ENCODE measurements around the gene PTGES3.
"Not testable (repeated sequence)": the region's sequence is repeated elsewhere in the genome, so short reads cannot be mapped to it uniquely, and the experiment has no call there.

The PTGES3 gene

GRCh38 chr12:56677680-56678079, 10.4 kb downstream of the PTGES3 start:
- Histone ChIP-seq H3K27ac (ENCODE audit: low read length) (no peak overlapping the region), H3K4me3 (ENCODE audit: low read depth in 1 of 2, low read length in 2 of 2) (no peak overlapping the region), H3K4me1 (ENCODE audit: control insufficient read depth in 1 of 2, insufficient read depth in 2 of 2, low read length in 2 of 2) (peaks cover 0 to 38% of the 10 kb centered on the region in 2 donors), H3K9me3 (ENCODE audit: control insufficient read depth in 1 of 2, low read length in 2 of 2) (no peaks in the 10 kb centered on the region), H3K36me3 (ENCODE audit: control insufficient read depth in 1 of 2, insufficient read depth in 2 of 2, low read length in 2 of 2) (no peaks in the 10 kb centered on the region), H3K27me3 (ENCODE audit: low read depth, low read length) (no peaks in the 10 kb centered on the region)

- no peaks in the 10 kb centered on the region for H3K36me3 ChIP-seq (ENCODE audit: control insufficient read depth in 1 of 2, insufficient read depth in 2 of 2, low read length in 2 of 2)
- no peak overlapping the region for H3K27ac ChIP-seq (ENCODE audit: low read length)
- peaks cover 0 to 38% of the 10 kb centered on the region in 2 donors for H3K4me1 ChIP-seq (ENCODE audit: control insufficient read depth in 1 of 2, insufficient read depth in 2 of 2, low read length in 2 of 2)
- H3K27me3 ChIP-seq (ENCODE audit: low read depth, low read length): no peaks in the 10 kb centered on the region
- no peak overlapping the region for H3K4me3 ChIP-seq (ENCODE audit: low read depth in 1 of 2, low read length in 2 of 2)
- H3K9me3 ChIP-seq (ENCODE audit: control insufficient read depth in 1 of 2, low read length in 2 of 2): no peaks in the 10 kb centered on the region
Measured at GRCh38 chr12:56676851-56677580, 11.1 kb downstream of the PTGES3 start.

GRCh38 chr12:56671608-56672007, 16.5 kb downstream of the PTGES3 start:
- Histone ChIP-seq H3K4me1 (ENCODE audit: control insufficient read depth in 1 of 2, insufficient read depth in 2 of 2, low read length in 2 of 2) (peaks cover 0 to 9% of the 10 kb centered on the region in 2 donors), H3K27me3 (ENCODE audit: low read depth, low read length) (no peaks in the 10 kb centered on the region), H3K4me3 (ENCODE audit: low read depth in 1 of 2, low read length in 2 of 2) (no peak overlapping the region), H3K36me3 (ENCODE audit: control insufficient read depth in 1 of 2, insufficient read depth in 2 of 2, low read length in 2 of 2) (peaks cover 30 to 35% of the 10 kb centered on the region in 2 donors), H3K9me3 (ENCODE audit: control insufficient read depth in 1 of 2, low read length in 2 of 2) (no peaks in the 10 kb centered on the region), H3K27ac (ENCODE audit: low read length) (no peak overlapping the region)

DNA sequence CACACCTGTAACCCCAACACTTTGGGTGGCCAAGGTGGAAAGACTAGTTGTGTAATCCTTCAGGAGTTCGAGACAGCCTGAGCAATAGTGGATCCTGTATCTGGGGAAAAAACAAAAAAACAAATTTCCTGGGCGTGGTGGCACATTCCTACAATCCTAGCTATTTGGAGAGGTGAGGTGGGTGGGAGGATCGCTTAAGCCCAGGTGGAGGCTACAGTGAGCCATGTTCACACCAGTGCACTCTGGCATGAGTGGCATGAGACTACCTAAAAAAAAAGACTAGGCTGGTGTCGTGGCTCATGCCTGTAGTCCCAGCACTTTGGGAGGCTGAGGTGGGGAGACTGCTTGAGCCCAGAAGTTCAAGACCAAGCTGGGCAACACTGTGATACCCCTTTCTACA, 17.2 kb downstream of the PTGES3 start:
- Histone ChIP-seq H3K27ac (ENCODE audit: low read length) (no peak overlapping the region), H3K4me3 (ENCODE audit: low read depth in 1 of 2, low read length in 2 of 2) (no peak overlapping the region), H3K27me3 (ENCODE audit: low read depth, low read length) (no peaks in the 10 kb centered on the region), H3K4me1 (ENCODE audit: control insufficient read depth in 1 of 2, insufficient read depth in 2 of 2, low read length in 2 of 2) (peaks cover 0 to 5% of the 10 kb centered on the region in 2 donors), H3K9me3 (ENCODE audit: control insufficient read depth in 1 of 2, low read length in 2 of 2) (no peaks in the 10 kb centered on the region), H3K36me3 (ENCODE audit: control insufficient read depth in 1 of 2, insufficient read depth in 2 of 2, low read length in 2 of 2) (peaks cover 37 to 43% of the 10 kb centered on the region in 2 donors)

- Histone ChIP-seq H3K27ac (ENCODE audit: low read length) (no peak overlapping the region), H3K9me3 (ENCODE audit: control insufficient read depth in 1 of 2, low read length in 2 of 2) (no peaks in the 10 kb centered on the region), H3K36me3 (ENCODE audit: control insufficient read depth in 1 of 2, insufficient read depth in 2 of 2, low read length in 2 of 2) (peaks cover 48 to 52% of the 10 kb centered on the region in 2 donors), H3K27me3 (ENCODE audit: low read depth, low read length) (no peaks in the 10 kb centered on the region), H3K4me1 (ENCODE audit: control insufficient read depth in 1 of 2, insufficient read depth in 2 of 2, low read length in 2 of 2) (peaks cover 0 to 4% of the 10 kb centered on the region in 2 donors), H3K4me3 (ENCODE audit: low read depth in 1 of 2, low read length in 2 of 2) (no peak overlapping the region)
Measured at GRCh38 chr12:56668197-56668457, 20.0 kb downstream of the PTGES3 start.

DNA sequence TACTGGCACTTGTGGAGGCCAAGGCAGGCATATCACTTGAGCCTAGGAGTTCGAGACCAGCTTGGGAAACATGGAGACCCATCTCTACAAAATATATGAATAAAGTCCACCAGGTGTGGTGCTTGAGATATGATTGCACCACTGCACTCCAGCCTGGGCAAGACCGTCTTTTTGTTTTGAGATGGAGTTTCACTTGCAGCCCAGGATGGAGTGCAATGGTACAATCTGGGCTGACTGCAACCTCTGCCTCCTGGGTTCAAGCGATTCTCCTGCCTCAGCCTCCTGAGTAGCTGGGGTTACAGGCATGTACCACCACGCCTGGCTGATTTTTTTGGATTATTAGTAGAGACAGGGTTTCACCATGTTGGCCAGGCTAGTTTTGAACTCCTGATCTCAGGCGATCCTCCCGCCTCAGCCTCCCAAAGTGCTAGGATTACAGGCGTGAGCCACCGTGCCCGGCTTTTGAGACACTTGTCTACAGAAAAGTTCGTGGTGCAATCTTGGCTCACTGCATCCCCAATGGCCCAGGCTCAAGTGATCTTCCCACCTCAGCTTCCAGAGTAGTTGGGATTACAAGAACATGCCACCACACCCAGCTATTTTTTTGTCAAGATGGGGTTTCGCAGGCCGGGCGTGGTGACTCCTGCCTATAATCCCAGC, 26.0 kb downstream of the PTGES3 start:
- H3K27ac ChIP-seq (ENCODE audit: low read length): no peak overlapping the region
- no peaks in the 10 kb centered on the region for H3K4me1 ChIP-seq (ENCODE audit: control insufficient read depth in 1 of 2, insufficient read depth in 2 of 2, low read length in 2 of 2)
- no peak overlapping the region for H3K4me3 ChIP-seq (ENCODE audit: low read depth in 1 of 2, low read length in 2 of 2)
- no peaks in the 10 kb centered on the region for H3K27me3 ChIP-seq (ENCODE audit: low read depth, low read length)
- no peaks in the 10 kb centered on the region for H3K9me3 ChIP-seq (ENCODE audit: control insufficient read depth in 1 of 2, low read length in 2 of 2)
- H3K36me3 ChIP-seq (ENCODE audit: control insufficient read depth in 1 of 2, insufficient read depth in 2 of 2, low read length in 2 of 2): peaks cover 22 to 29% of the 10 kb centered on the region in 2 donors

DNA sequence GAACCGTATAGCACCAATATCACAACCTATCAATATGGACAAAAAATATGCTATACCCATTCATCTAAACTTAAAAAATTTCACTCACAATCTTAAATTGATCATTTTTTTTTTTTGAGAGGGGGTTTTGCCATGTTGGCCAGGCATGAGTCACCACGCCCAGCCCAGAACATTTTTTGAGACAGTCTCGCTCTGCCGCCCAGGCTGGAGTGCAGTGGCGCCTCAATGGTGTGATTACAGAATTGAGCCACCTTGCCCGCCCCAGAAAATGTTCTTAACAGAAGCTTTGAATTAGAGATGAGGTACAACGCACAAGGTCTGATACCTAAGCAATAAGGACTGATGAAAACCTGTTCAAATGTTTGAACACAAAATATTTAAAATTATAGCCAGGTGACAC, 26.5 kb downstream of the PTGES3 start:
- Histone ChIP-seq H3K27ac (ENCODE audit: low read length) (no peak overlapping the region), H3K27me3 (ENCODE audit: low read depth, low read length) (no peaks in the 10 kb centered on the region), H3K4me1 (ENCODE audit: control insufficient read depth in 1 of 2, insufficient read depth in 2 of 2, low read length in 2 of 2) (no peaks in the 10 kb centered on the region), H3K36me3 (ENCODE audit: control insufficient read depth in 1 of 2, insufficient read depth in 2 of 2, low read length in 2 of 2) (peaks cover 22 to 24% of the 10 kb centered on the region in 2 donors), H3K4me3 (ENCODE audit: low read depth in 1 of 2, low read length in 2 of 2) (no peak overlapping the region), H3K9me3 (ENCODE audit: control insufficient read depth in 1 of 2, low read length in 2 of 2) (no peaks in the 10 kb centered on the region)

DNA sequence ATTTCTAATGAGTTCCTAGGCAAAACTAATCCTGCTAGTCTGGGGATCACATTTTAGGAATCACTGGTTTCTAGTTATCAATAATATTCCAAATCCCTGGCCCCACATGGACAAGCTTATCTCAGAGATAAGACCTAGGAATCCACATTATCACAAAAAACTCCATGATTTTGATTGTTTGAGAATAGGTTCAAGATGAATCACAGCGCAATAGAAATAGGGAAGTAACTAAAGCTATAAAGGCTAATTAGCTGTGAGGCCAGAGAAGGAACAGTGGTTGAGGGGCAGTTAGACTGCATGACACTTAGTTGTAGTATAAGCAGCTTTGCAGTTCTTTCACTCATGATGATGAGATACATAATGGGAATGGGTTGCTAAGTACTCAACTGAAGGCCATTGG, 29.2 kb downstream of the PTGES3 start:
- no peak overlapping the region for H3K4me3 ChIP-seq (ENCODE audit: low read depth in 1 of 2, low read length in 2 of 2)
- peaks cover 6 to 8% of the 10 kb centered on the region in 2 donors for H3K36me3 ChIP-seq (ENCODE audit: control insufficient read depth in 1 of 2, insufficient read depth in 2 of 2, low read length in 2 of 2)
- H3K9me3 ChIP-seq (ENCODE audit: control insufficient read depth in 1 of 2, low read length in 2 of 2): no peaks in the 10 kb centered on the region
- no peak overlapping the region for H3K27ac ChIP-seq (ENCODE audit: low read length)
- no peaks in the 10 kb centered on the region for H3K4me1 ChIP-seq (ENCODE audit: control insufficient read depth in 1 of 2, insufficient read depth in 2 of 2, low read length in 2 of 2)
- no peaks in the 10 kb centered on the region for H3K27me3 ChIP-seq (ENCODE audit: low read depth, low read length)

DNA sequence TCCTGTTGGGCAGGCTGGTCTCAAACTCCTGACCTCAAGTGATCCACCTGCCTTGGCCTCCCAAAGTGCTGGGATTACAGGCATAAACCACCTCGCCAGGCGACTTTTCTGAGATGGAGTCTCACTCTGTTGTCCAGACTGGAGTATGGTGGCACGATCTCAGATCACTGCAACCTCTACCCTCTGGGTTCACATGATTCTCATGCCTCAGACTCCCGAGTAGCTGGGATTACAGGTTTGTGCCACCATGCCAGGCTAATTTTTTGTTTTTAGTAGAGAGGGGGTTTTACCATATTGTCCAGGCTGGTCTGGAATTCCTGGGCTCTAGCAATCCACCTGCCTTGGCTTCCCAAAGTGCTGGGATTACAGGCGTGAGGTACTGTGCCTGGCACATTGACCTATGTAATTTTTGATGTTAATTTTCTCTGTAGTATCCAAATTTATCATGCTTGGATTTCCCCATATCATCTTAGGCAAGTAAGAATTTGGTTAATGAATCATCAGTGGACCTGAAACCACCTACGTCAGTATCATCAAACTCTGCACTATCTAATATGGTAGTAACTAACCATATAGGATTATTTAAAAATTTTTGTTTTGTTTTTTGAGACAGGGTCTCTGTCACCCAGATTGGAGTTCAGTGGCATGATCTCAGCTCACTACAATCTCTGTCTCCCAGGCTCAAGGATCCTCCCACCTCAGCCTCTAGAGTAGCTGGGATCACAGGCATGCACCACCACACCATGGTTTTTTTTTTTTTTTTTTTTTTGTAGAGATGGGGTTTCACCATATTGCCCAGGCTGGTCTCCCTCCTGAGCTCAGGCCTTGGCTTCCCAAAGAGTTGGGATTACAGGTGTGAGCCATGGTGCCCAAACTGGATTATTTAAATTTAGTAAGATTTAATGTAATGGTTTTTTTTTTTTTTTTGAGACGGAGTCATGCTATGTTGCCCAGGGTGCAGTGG, 30.4 kb downstream of the PTGES3 start:
- Histone ChIP-seq H3K27ac (ENCODE audit: low read length) (no peak overlapping the region), H3K4me3 (ENCODE audit: low read depth in 1 of 2, low read length in 2 of 2) (no peak overlapping the region), H3K27me3 (ENCODE audit: low read depth, low read length) (no peaks in the 10 kb centered on the region), H3K9me3 (ENCODE audit: control insufficient read depth in 1 of 2, low read length in 2 of 2) (peaks cover 0 to 5% of the 10 kb centered on the region in 2 donors), H3K36me3 (ENCODE audit: control insufficient read depth in 1 of 2, insufficient read depth in 2 of 2, low read length in 2 of 2) (peaks cover 0 to 8% of the 10 kb centered on the region in 2 donors), H3K4me1 (ENCODE audit: control insufficient read depth in 1 of 2, insufficient read depth in 2 of 2, low read length in 2 of 2) (no peaks in the 10 kb centered on the region)

GRCh38 chr12:56653781-56654180, 34.3 kb downstream of the PTGES3 start:
- H3K27me3 ChIP-seq (ENCODE audit: low read depth, low read length); H3K4me3 ChIP-seq (ENCODE audit: low read depth in 1 of 2, low read length in 2 of 2); H3K36me3 ChIP-seq (ENCODE audit: control insufficient read depth in 1 of 2, insufficient read depth in 2 of 2, low read length in 2 of 2); H3K9me3 ChIP-seq (ENCODE audit: control insufficient read depth in 1 of 2, low read length in 2 of 2); H3K4me1 ChIP-seq (ENCODE audit: control insufficient read depth in 1 of 2, insufficient read depth in 2 of 2, low read length in 2 of 2); H3K27ac ChIP-seq (ENCODE audit: low read length): not testable (repeated sequence)

GRCh38 chr12:56648023-56648422, 40.1 kb downstream of the PTGES3 start:
- not testable (repeated sequence) for H3K4me3 ChIP-seq (ENCODE audit: low read depth in 1 of 2, low read length in 2 of 2); H3K27me3 ChIP-seq (ENCODE audit: low read depth, low read length); H3K27ac ChIP-seq (ENCODE audit: low read length); H3K9me3 ChIP-seq (ENCODE audit: control insufficient read depth in 1 of 2, low read length in 2 of 2); H3K36me3 ChIP-seq (ENCODE audit: control insufficient read depth in 1 of 2, insufficient read depth in 2 of 2, low read length in 2 of 2)
- H3K4me1 ChIP-seq (ENCODE audit: control insufficient read depth in 1 of 2, insufficient read depth in 2 of 2, low read length in 2 of 2): peaks cover 5 to 17% of the 10 kb centered on the region in 2 donors
